NCI-H1694 (cell line): ENCODE measurements around the gene CTNNA1.

Experiments
- DNase-seq: peaks from one replicate; lab custom pipeline; 2025; lab: John Stamatoyannopoulos, UW

CTNNA1 gene

GRCh38 chr5:138932171-138932810, 179.1 kb downstream of the CTNNA1 start:
- DNase-seq, result no peak

GRCh38 chr5:138933522-138934290, 180.5 kb downstream of the CTNNA1 start:
- DNase-seq, result no peak

- DNase-seq, result no peak
These were observed 181.7 kb downstream of the CTNNA1 start for GRCh38 chr5:138934971-138935370.

- DNase-seq, result no peak
These were observed 182.2 kb downstream of the CTNNA1 start for GRCh38 chr5:138935466-138935865.

GRCh38 chr5:138936225-138936967, 183.2 kb downstream of the CTNNA1 start:
- DNase-seq, result no peak

- no peak for DNase-seq
These were observed 183.7 kb downstream of the CTNNA1 start for GRCh38 chr5:138936968-138937345.

- no peak for DNase-seq
These were observed 184.5 kb downstream of the CTNNA1 start for GRCh38 chr5:138937392-138938387.

GRCh38 chr5:138938526-138938925, 185.3 kb downstream of the CTNNA1 start:
- DNase-seq, result no peak

- no peak for DNase-seq
These were observed 188.8 kb downstream of the CTNNA1 start for GRCh38 chr5:138942066-138942465.

GRCh38 chr5:138942861-138943260, 189.6 kb downstream of the CTNNA1 start:
- no peak for DNase-seq

GRCh38 chr5:138943599-138944173, 190.5 kb downstream of the CTNNA1 start:
- DNase-seq, result no peak

- DNase-seq, result no peak
These were observed 191.5 kb downstream of the CTNNA1 start for GRCh38 chr5:138944527-138945322.

GRCh38 chr5:138945421-138946240, 192.4 kb downstream of the CTNNA1 start:
- no peak for DNase-seq

- no peak for DNase-seq
These were observed 193.0 kb downstream of the CTNNA1 start for GRCh38 chr5:138946241-138946623.

- DNase-seq, result no peak
These were observed 193.8 kb downstream of the CTNNA1 start for GRCh38 chr5:138946831-138947560.

- no peak for DNase-seq
These were observed 194.6 kb downstream of the CTNNA1 start for GRCh38 chr5:138947780-138948179.

- DNase-seq, result no peak
These were observed 195.4 kb downstream of the CTNNA1 start for GRCh38 chr5:138948471-138949222.

GRCh38 chr5:138949223-138949574, 196.0 kb downstream of the CTNNA1 start:
- DNase-seq, result no peak
